Measurements from ENCODE around the gene ABTB1. TPM values are rescaled to one million over a fixed set of nuclear protein-coding genes. Genes with fewer than 3 reads are reported as not detected.

ABTB1 gene
- total RNA-seq, 2 experiments from 2014 or later, result 9.7 to 10.6 TPM

GRCh38 chr3:127729556-127730056 is 56.9 kb downstream of the ABTB1 start:
- ATAC-seq (no peak), DNase-seq (no peak)
- no peaks in the 10 kb centered on the region for H3K36me3 Mint-ChIP-seq (ENCODE audit: low read depth)
- ChIA-PET CTCF (no interaction called here), POLR2A (no interaction called here)
- peaks cover 5% of the 10 kb centered on the region for H3K27me3 Mint-ChIP-seq
- H3K4me3 Mint-ChIP-seq, result no peak overlapping the region
- TF ChIP-seq, protein P1, sequence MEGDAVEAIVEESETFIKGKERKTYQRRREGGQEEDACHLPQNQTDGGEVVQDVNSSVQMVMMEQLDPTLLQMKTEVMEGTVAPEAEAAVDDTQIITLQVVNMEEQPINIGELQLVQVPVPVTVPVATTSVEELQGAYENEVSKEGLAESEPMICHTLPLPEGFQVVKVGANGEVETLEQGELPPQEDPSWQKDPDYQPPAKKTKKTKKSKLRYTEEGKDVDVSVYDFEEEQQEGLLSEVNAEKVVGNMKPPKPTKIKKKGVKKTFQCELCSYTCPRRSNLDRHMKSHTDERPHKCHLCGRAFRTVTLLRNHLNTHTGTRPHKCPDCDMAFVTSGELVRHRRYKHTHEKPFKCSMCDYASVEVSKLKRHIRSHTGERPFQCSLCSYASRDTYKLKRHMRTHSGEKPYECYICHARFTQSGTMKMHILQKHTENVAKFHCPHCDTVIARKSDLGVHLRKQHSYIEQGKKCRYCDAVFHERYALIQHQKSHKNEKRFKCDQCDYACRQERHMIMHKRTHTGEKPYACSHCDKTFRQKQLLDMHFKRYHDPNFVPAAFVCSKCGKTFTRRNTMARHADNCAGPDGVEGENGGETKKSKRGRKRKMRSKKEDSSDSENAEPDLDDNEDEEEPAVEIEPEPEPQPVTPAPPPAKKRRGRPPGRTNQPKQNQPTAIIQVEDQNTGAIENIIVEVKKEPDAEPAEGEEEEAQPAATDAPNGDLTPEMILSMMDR (IDR thresholded peaks at IDR 0.05), result no peak
- no peaks in the 10 kb centered on the region for H3K4me1 Mint-ChIP-seq (ENCODE audit: low read depth)
- H3K27ac Mint-ChIP-seq, result no peak overlapping the region
- no peaks in the 10 kb centered on the region for H3K9me3 Mint-ChIP-seq
- intact Hi-C loops (cut with micrococcal nuclease), result no loop called here

- H3K4me3 Mint-ChIP-seq, result no peak overlapping the region
- H3K9me3 Mint-ChIP-seq, result no peaks in the 10 kb centered on the region
- intact Hi-C loops (cut with micrococcal nuclease), result no loop called here
- peaks cover 2% of the 10 kb centered on the region for H3K27me3 Mint-ChIP-seq
- peaks cover 2% of the 10 kb centered on the region for H3K4me1 Mint-ChIP-seq (ENCODE audit: low read depth)
- no peak overlapping the region for H3K27ac Mint-ChIP-seq
- TF ChIP-seq, protein P1 (IDR thresholded peaks at IDR 0.05), result no peak
- DNase-seq (no peak), ATAC-seq (no peak)
- ChIA-PET POLR2A (no interaction called here), CTCF (no interaction called here)
- no peaks in the 10 kb centered on the region for H3K36me3 Mint-ChIP-seq (ENCODE audit: low read depth)
These were observed 57.4 kb downstream of the ABTB1 start for GRCh38 chr3:127730171-127730570.

Other genes with a start within 250 kb of the ABTB1 start
- 10 to 100 TPM; 26.6 to 28.0 TPM for gene TPRA1, start 82.2 kb upstream of the ABTB1 start, total RNA-seq
- 100 to 1,000 TPM; 289 to 302 TPM for gene MCM2, start 74.5 kb upstream of the ABTB1 start, total RNA-seq
- 1 to 10 TPM; 1.1 to 1.3 TPM for gene PODXL2, start 43.8 kb upstream of the ABTB1 start, total RNA-seq
- 1 to 10 TPM; 1.1 to 3.1 TPM for gene MGLL, start 149.6 kb downstream of the ABTB1 start, total RNA-seq
- not detected for gene KBTBD12, start 242.3 kb downstream of the ABTB1 start, total RNA-seq